ENCODE results near the gene NRIP1.

GRCh38 chr21:15034126-15034853 lies 30.5 kb downstream of the NRIP1 start:
- TF ChIP-seq CTCF (IDR thresholded peaks at IDR 0.05) (no peak), POLR2A (IDR thresholded peaks at IDR 0.05) (no peak)

Measured in tibial nerve (tissue), 3 donors.